ENCODE results near the gene NOTCH2. TPM values are rescaled to one million over a fixed set of nuclear protein-coding genes. Genes with fewer than 3 reads are reported as not detected.
A peak's percentile ranks its signal among the peaks of the same experiment; 100 is the strongest.

NOTCH2 gene
- total and polyA plus RNA-seq, 2 experiments from 2014 or later = 8.5 to 56.6 TPM

GRCh38 chr1:119870917-119871596 is 198.4 kb downstream of the NOTCH2 start:
- Histone ChIP-seq H3K36me3 (ENCODE audit: insufficient read depth) (no peaks in the 10 kb centered on the region), H4K20me1 (replicated peaks; ENCODE audit: insufficient read depth) (no peaks in the 10 kb centered on the region), H3K4me3 (no peak overlapping the region), H3K27me3 (ENCODE audit: insufficient read depth) (no peaks in the 10 kb centered on the region), H3K79me2 (replicated peaks; ENCODE audit: insufficient read depth) (no peaks in the 10 kb centered on the region), H3F3A (replicated peaks; ENCODE audit: low read depth) (no peaks in the 10 kb centered on the region), H3K4me1 (ENCODE audit: insufficient read depth) (no peaks in the 10 kb centered on the region), H3K9me2 (ENCODE audit: insufficient read depth) (no peaks in the 10 kb centered on the region), H3K27ac (ENCODE audit: low read depth) (no peak overlapping the region), H2AFZ (peak overlapping the region; percentile 85), H3K4me2 (peak overlapping the region; percentile 49; the same call in 1 of the 2 replicates)
- H3K4me1 Mint-ChIP-seq = peaks cover 4% of the 10 kb centered on the region
- H3K4me3 Mint-ChIP-seq = no peak overlapping the region
- H3K9me3 Mint-ChIP-seq = no peaks in the 10 kb centered on the region
- peak; percentile 92 to 95 for TF ChIP-seq CTCF (conservative IDR thresholded peaks at IDR 0.05; ENCODE audit: low read depth in 2 of 2)
- TF ChIP-seq ETS1 (IDR thresholded peaks at IDR 0.05) = no peak
- no peaks in the 10 kb centered on the region for H3K36me3 Mint-ChIP-seq (ENCODE audit: low read depth)
- ATAC-seq = peak; percentile 98
- DNase-seq (ENCODE audit: low spot score) = peak; percentile 93
- H3K27me3 Mint-ChIP-seq (ENCODE audit: insufficient read depth, low read depth, poor library complexity) = no peaks in the 10 kb centered on the region
- no peak overlapping the region for H3K27ac Mint-ChIP-seq

GRCh38 chr1:119869995-119870394 is 199.5 kb downstream of the NOTCH2 start:
- no peak for DNase-seq (ENCODE audit: low spot score)
- H3K27me3 Mint-ChIP-seq (ENCODE audit: insufficient read depth, low read depth, poor library complexity) = no peaks in the 10 kb centered on the region
- no peaks in the 10 kb centered on the region for H3K36me3 Mint-ChIP-seq (ENCODE audit: low read depth)
- Histone ChIP-seq H3F3A (replicated peaks; ENCODE audit: low read depth) (no peaks in the 10 kb centered on the region), H3K36me3 (ENCODE audit: insufficient read depth) (no peaks in the 10 kb centered on the region), H3K79me2 (replicated peaks; ENCODE audit: insufficient read depth) (no peaks in the 10 kb centered on the region), H3K4me3 (no peak overlapping the region), H3K27ac (ENCODE audit: low read depth) (no peak overlapping the region), H3K4me1 (ENCODE audit: insufficient read depth) (no peaks in the 10 kb centered on the region), H3K4me2 (no peak overlapping the region), H4K20me1 (replicated peaks; ENCODE audit: insufficient read depth) (no peaks in the 10 kb centered on the region), H2AFZ (no peak overlapping the region), H3K27me3 (ENCODE audit: insufficient read depth) (no peaks in the 10 kb centered on the region), H3K9me2 (ENCODE audit: insufficient read depth) (no peaks in the 10 kb centered on the region)
- H3K9me3 Mint-ChIP-seq = no peaks in the 10 kb centered on the region
- peaks cover 4% of the 10 kb centered on the region for H3K4me1 Mint-ChIP-seq
- no peak overlapping the region for H3K27ac Mint-ChIP-seq
- no peak overlapping the region for H3K4me3 Mint-ChIP-seq
- ATAC-seq = no peak
- no peak for TF ChIP-seq EZH2phosphoT487 (IDR thresholded peaks at IDR 0.05; ENCODE audit: unreplicated experiment)
- TF ChIP-seq STAT1 (IDR thresholded peaks at IDR 0.05; ENCODE audit: unreplicated experiment) = no peak
- no peak for TF ChIP-seq POLR2AphosphoS5 (IDR thresholded peaks at IDR 0.05; ENCODE audit: low read depth)
- TF ChIP-seq NANOG (IDR thresholded peaks at IDR 0.05; ENCODE audit: borderline replicate concordance) = no peak
- TF ChIP-seq ETS1 (IDR thresholded peaks at IDR 0.05) = no peak
- TF ChIP-seq REST (IDR thresholded peaks at IDR 0.05; ENCODE audit: unreplicated experiment) = no peak
- TF ChIP-seq EZH2 (IDR thresholded peaks at IDR 0.05; ENCODE audit: low read depth, unreplicated experiment) = no peak
- TF ChIP-seq CREB1 (CRISPR knock-in tag; IDR thresholded peaks at IDR 0.05; ENCODE audit: low read depth) = no peak
- TF ChIP-seq ZNF331 (CRISPR knock-in tag; IDR thresholded peaks at IDR 0.05; ENCODE audit: low read depth) = no peak
- TF ChIP-seq CTCF (conservative IDR thresholded peaks at IDR 0.05; ENCODE audit: low read depth in 2 of 2) = no peak
- TF ChIP-seq ZNF114 (CRISPR knock-in tag; IDR thresholded peaks at IDR 0.05) = no peak
- no peak for TF ChIP-seq JUNB (IDR thresholded peaks at IDR 0.05; ENCODE audit: unreplicated experiment)

All from GM23338 (cell line).